GM21360 (cell line): ENCODE results near the gene DOCK10.
A peak's percentile ranks its signal among the peaks of the same experiment; 100 is the strongest.

Source experiments
- ATAC-seq: cut with Tn5 transposase; IDR thresholded peaks from one replicate; pipeline ENCODE4 v1.9.1; 2021; ENCODE audit warnings: mild to moderate bottlenecking, moderate library complexity; ENCODE audit not compliant: unreplicated experiment

DOCK10 gene

GRCh38 chr2:225042800-225043167, 516 bp upstream of the DOCK10 start:
- ATAC-seq = no peak

- ATAC-seq = peak; percentile 60
Observed at GRCh38 chr2:225041207-225041850, 939 bp downstream of the DOCK10 start.

DNA sequence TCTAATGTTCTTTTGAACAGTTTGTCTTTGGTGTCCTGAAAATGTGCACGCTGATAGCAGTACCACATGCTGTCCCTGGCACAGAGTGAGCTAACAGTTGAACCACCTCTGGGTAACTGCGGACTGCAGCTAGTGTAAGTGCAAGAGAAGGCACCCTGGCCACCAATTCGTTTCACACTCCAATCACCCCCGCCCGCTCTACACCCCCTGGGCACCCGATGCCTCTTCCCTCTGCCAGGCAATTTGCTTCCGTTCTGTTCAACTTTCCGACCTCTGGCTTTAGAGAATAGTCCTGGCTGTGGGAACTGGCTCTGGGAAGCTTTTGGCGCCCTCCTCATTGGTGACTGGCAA, 1.4 kb downstream of the DOCK10 start:
- ATAC-seq = peak; percentile 16

DNA sequence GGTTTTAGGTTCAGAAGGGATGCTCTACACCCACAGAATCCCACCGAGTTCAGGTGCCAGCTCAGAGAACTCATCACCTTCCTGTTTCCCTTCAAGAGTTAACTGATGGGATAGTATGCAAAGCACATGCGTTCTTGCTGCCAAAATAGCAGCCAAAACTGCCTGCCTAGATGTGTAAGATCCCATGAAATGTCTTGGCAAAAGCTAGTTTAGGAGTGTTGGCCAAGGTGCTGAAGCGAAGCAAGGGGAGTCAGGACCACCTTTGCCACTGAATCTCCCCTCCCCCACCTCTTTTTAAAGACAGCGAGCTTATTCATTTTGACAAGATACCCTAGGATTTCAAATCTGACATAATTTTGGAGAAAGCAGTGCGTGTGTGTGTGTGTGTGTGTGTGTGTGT, 2.1 kb downstream of the DOCK10 start:
- no peak for ATAC-seq

DNA sequence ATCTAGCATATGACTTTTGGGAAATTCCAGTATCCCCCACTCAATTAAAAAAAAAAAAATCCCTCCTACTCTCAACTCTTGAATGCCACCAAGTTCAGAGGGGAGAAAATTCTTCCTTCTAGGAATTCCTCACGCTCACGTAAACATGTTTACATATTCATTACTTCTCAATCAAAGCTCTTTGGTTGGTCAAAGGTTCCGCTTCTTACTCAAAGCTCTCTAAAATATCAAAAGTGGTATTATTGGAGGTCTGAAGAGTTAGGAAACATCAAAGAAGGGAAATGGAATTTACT, 4.1 kb downstream of the DOCK10 start:
- no peak for ATAC-seq

GRCh38 chr2:225037415-225038230, 4.6 kb downstream of the DOCK10 start:
- no peak for ATAC-seq

DNA sequence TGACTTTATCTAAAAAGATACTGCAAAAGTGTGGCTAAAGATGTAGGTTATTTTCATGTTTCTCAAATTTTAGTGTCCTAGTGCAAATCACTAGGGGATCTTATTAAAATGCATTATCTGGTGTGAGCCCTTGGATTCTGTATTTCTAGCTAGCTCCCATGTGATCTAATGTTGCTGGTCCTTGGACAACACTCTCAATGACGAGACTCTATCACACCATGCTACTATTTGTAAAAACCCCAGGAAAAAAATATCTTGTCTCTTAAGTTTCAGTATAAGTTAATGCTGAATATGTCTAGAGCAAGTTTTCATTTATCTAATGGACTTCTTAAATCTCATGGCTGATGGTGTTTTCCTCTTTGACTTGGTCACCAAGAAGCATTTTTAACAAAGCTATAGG, 5.8 kb downstream of the DOCK10 start:
- ATAC-seq = no peak

- ATAC-seq = no peak
Observed at GRCh38 chr2:225033440-225034318, 8.6 kb downstream of the DOCK10 start.

DNA sequence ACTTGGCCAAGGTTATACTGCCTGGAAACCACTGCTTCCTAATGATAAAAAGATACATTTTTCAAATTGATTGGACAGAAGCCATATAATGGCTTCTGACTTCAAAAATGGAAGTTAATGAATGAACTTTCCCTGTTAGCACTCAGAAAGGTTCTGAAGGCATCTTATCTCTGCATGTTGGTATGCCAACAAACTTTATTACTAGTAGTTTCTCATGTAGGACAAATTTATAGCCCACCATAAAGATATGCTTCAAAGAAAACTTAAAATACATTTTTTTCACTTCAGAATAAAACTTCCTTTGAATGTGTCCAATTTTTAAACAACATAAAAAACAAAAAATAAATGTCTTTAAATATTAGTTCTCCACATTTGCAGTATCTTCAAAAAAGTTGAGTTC, 10.0 kb downstream of the DOCK10 start:
- ATAC-seq = no peak

GRCh38 chr2:225031599-225031998, 10.7 kb downstream of the DOCK10 start:
- ATAC-seq = no peak

DNA sequence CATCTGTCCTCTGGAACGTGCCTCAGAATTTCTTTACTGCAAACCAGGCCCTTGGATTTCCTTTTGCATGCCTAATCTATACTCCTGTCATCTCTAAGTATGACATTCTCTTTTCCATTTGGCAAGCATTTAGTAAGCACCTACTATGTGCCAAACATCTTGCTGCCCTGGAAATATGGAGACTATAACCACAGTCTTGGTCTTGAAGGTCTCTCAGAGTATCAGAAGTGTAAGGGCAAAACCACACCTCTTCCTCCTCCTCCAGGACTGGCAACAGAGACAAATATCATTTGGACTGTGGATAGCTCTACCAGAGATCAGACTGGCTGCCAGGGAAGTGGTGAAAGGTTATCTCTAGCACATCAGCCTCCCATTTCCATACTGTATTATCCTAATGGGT, 11.4 kb downstream of the DOCK10 start:
- no peak for ATAC-seq

DNA sequence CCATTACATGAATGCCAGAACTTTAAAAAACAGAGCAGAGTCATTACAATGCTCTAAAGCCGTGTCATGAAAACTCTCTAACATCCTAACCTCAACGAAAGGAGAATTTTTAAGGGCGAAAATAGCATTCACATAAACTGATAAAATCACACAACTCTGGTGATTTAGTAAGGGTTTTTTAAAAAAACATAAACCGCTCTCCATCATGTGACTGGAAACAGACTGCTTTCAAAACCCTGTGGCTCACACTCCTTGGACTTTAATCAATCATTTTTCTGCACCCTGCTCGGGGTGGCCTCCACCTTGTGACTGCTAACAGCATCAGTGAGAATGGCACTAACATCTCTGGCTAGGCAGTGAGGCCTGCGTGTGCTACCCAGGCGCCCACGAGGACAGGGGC, 12.1 kb downstream of the DOCK10 start:
- no peak for ATAC-seq

- no peak for ATAC-seq
Observed at GRCh38 chr2:225028572-225028971, 13.7 kb downstream of the DOCK10 start.

- ATAC-seq = no peak
Observed at GRCh38 chr2:225027061-225027762, 15.1 kb downstream of the DOCK10 start.

DNA sequence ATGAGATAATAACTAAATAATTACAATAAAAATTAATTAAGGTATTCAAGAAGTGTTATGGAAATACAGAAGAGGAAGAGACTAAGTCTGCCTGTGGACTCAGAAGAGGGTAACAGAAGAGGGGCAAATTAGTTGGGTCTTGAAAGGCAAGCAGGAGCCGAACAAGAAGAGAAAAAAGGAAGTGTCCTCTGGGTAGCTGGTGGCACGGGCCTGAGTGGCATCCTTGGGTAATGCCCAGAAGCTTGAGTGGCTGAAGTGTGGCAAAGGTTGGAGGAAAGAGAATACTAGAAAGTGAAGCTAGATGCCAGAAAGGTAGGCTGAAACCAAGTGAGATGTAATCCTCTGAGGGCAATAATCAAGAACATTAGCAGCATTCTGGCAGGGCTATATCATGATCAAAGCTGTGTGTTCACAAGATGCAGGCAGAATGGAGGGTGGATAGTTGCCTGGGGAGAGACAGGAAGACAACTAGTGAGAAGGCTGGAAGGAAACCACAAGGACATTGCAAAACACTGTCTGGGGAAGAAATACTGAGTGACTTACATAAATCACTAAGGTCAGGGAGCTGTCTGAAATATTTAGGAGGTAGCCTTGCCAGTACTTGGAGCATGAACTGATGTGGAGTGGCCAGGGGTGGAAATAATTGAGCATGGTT, 16.2 kb downstream of the DOCK10 start:
- no peak for ATAC-seq

- no peak for ATAC-seq
Observed at GRCh38 chr2:225022188-225022587, 20.1 kb downstream of the DOCK10 start.

DNA sequence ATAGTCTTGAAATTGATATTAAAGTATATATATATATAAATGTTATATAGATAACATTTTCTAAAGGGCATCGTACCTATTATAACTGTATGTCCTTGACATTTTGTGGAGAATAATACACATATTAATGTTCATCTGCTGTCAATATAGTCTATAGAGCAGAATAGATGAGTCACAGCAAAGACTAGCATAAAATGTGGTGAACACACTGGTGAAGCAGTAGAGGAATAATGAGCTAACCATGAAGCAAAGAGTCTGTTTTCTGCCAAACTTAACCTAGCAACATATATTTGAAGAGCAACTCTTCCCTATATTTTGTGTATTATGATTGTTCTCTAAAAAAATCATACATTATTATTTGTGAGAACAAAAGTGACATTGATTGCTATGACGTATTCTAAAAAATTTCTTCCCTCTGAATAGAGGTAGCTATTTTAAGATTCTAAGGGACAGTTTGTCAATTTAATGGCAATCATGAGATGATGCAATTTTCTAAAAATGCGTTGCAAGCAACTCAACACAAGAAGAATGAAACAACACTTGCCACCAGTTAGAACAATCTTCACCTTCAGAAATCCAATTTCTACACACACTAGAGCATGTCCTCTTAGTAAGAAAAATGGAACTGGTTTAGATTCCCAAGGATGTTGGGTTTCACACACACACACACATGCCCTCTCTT, 22.0 kb downstream of the DOCK10 start:
- ATAC-seq = no peak

DNA sequence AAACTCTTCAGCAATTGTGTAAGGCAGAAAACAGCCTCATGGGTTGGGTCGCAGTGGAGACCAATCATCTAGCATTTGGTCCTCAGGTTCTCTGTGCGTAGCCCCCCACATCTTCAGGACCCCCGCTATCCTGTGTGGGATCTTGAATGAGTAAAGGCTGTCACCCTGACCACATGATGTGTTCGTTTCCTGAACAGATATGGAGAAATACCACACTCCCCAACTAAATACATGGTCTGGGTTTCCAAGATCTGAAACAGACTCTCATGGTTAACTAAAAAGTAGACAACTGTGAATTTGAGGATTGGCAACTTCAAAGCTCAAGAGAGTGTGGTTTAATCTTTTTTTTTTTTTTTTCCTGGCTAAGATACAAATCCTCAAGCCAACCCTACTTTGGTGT, 23.2 kb downstream of the DOCK10 start:
- no peak for ATAC-seq

DNA sequence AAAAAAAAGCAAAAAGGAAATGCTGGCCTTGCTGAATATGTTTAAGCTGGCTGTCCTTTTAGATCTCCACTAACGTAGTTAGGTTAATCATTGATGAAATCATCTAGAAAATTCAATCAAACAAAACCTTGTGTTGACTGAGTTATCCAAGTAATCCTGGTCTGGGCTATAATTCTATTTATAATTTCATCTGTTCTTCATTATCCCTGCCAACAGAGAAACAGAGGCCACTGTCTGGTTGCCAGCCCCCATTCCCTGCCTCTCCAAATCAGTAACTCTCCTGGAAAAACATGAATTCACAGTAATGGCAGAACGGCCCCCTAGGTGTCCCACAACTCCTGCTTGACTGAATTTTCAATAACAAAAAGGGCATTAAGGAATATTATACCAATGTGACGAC, 24.6 kb downstream of the DOCK10 start:
- ATAC-seq = no peak

DNA sequence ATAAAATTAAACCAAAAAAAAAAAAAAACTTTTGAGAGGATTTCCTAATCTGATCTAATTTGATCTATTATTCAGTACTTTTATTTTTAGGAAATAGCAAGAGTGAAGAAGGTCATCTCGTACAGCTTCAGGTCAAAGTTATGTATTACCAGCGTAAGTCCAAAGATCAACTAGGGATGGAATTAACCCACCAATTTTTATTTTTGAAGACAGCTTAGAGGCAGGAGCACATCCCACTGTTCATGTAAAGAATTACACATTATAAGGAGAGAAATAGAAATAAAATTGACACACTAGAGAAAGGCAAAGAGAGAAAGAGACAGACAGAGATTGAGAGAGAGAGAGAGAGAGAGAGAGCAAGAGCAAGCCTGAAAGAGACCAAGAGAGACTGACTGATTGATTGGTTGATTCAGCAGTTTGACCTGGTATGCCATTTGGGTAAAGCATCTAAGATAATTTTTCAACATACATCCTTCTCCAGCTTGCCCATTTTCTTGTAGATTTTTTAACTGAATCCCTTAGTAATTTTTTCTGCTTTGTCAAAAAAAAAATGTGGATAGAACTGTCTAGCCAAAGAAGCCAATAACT, 25.1 kb downstream of the DOCK10 start:
- ATAC-seq = no peak
